Pons (tissue), 1 donor: ENCODE results near the gene FOXJ3.

Experiments used
- DNase-seq: peaks from one replicate; pipeline ENCODE4 v3.0.0-alpha.2; 2016; ENCODE audit warnings: low spot score

FOXJ3 gene

DNA sequence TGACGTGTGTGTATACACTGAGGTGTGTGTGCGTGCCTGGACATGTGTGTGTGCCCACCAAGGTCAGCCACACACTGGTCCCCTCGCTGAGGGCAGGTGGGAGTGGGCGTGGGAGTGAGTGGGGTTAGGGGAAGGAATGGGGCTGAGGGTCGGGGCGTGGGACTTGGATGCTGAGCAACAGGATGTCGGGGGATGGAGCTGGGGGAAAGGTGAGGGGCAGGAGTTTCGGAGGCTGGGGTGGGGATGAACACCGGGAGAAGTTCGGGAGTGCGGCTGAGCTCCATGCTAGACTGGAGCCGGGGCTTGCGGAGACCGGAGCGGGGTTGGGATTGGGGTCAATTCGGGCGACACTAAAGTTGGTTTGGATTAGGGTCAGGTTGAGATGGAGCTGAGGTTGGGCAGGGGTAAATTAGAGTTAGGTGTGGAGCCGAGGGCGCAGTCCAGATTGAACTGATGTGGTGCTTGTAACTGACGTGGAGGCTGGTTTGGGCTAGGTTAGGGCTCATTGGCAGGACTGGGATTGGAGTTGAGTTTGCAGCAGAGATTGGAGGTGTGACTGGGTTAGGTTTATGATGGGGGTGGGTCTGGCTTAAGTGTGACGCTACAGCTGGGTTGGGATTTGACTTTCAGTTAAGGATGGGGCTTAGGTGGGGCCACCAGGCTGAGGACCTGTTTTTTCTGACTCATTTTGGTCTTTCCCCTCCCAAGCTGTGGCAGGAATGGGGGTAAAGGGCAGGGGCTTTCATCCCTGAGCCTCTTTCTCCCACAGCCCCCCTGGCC lies 167.2 kb downstream of the FOXJ3 start:
- DNase-seq: no peak

DNA sequence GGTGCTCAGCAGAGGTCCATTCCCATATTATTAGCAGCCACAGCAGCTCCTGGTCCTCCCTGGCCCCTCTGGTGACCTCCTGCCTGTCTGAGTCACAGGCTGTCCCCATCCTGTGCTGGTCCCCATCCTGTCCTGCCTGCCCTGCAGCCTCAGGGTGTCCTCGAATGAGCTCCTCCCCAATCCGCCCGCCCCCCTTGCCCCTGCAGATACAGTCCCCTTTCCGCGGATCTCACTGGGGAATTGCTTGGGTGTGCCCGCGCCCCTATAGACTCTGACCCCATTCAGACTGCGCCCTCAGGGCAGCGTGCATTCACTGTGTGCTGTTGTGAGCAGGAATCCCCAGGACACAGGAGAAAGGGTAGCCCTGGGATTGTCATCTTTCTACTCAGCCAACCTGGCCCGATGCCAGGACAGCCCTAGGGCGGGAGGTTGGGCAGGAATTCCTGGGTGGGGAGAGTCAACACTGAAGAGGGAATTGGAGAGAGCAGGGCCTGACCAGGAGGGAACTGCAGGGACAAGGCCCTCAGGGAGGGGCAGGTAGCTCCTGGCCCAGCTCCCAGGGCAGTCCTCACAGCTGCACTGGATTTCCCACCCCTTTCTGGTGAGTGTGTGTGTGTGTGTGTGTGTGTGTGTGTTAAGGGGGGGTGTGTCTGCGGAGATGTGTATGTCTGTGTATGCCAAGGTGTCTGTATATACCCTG lies 169.4 kb downstream of the FOXJ3 start:
- DNase-seq: no peak

DNA sequence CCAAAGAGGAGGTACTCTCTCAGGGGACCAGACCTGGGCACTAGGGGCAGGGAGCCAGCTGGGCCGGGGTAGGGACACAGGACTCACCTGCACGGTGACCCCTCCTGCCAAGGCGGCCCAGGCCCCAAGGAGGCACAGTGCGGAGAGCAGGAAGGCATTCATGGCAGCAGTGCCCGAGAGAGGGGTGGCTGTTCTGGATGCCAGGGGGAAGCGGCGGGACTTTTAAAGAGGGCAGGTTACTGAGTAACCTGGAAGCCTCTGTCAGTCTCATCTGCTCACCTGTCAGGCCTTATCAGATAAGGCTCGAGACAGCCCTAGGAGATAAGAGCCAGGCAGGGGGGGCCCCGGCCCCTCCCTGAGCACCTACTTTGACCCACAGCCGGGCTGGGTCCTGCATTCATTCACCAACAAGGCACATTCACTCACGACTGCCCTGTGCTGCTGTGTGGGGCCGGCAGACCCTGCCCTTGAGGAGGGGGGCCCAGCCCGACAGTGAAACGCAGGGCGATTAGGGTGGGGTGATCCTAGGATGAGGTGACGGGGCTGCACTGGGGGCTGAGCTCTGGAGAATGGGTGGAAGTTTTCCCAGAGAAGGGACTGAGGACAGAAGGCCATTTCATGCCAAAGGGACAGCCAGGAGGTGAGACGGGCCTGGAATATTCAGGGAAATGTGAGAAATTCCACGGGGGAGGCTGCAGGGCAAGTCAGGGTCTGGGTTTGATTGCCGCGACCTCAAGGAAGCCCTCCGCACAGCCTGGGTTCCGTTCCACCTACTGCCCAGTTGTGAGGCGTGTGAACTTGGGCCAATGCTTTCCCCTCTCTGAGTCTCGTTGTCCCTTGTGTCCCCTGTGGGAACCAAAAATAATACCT lies 170.2 kb downstream of the FOXJ3 start, which contains the start of gene GUCA2A:
Gene GUCA2A, minus strand, starts transcription at position 195 of the 870 bp plus-strand sequence. Its CDS starts 33 bp downstream, at position 162.
- no peak for DNase-seq

DNA sequence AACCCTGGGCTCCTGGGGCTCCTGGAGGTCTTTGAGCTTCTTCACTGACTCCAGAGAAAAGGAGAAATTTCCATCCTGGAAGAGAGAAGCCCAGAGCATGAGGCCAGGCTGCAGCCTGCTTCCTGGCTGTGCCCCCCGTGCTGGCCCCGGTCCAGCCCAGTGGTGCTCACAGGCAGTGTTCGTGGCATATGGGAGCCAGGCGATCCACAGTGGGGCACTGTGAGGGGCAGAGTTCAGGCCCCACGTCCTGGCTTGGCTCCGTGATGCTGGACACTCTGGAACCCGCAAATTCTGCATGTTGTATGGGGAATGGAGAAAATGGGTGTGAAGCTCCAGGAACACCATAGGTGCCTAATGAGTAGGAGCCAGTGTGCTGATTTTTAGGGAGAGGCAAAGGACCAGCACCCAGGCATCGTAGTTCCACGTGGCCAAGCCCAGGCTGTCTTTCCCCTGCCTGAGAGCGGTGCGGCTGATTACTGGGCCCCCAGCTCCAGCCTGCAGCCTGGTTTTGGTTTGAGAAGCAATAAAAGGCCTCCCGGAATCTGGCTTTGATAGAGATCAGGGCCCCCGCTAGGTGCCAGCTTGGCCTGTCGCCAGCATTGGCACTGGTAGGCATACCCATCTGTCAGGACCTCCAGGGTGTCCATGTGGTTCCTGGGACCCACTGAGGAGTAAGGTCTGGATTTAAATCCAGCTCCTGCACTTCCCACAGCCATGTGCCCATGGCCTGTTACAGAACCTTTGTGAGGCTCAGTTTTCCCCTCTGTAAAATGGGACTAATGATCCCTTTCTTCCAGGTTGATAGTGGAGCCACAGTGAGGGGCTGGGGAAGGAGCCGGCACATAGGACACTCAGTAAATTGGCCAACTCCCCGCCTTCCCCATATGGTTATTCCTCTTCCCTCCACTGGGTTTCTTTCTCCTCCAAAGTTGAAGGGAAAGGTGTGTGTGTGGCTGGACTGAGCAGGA lies 171.2 kb downstream of the FOXJ3 start:
- no peak for DNase-seq

DNA sequence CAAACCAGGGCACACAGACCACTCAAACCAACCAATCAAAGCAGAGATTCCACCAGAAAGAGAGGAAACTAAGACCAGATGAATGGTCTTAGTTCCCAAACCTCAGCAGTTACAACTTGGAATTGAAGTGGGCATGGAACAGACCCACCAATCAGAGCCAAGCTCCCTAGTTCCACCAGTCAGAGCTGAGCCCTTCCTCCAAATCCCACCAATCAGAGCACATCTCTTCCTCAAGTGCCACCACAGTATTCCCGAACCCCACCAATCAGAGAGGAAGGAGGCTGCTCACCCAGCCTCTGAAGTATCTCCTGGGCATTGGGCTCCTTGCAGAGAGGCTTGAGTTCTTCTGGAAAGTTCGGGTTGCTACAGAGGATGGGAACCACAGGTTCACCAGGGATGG lies 171.9 kb downstream of the FOXJ3 start:
- DNase-seq: no peak

DNA sequence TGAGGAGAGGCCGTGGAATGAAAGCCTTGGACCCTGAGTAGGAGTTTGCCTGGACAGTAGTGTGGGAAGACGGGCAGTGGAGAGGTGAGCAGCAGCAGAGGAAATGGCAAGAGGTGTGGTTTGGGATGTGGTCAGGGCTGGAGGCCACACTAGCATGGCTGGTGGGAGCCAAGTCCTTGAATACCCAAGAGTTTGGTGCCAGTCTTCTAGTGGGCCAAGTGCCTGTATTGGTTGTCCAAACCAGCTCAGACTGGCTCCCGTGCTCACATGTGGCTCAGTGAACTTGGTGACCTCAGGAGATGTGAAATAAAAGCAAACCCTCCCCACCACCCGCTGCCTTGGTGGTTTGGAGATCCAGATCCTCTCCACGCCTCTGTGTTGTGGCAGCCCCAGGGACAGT lies 172.9 kb downstream of the FOXJ3 start:
- DNase-seq: no peak

DNA sequence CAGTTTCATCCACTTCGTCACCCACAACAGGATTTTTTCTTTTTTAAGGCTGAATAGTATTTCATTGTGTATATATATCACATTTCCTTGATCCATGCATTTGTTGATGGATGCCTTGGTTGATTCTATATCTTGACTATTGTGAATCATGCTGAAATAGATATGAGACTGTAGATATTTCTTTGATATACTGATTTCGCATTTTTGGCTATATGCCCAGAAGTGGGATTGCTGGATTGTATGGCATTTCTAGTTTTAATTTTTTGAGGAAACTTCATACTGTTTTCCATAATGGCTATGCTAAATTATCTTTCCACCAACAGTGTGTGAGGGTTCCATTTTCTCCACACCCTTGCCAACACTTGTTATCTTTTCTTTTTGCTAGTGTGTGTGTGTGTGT lies 176.8 kb downstream of the FOXJ3 start:
- DNase-seq: no peak

DNA sequence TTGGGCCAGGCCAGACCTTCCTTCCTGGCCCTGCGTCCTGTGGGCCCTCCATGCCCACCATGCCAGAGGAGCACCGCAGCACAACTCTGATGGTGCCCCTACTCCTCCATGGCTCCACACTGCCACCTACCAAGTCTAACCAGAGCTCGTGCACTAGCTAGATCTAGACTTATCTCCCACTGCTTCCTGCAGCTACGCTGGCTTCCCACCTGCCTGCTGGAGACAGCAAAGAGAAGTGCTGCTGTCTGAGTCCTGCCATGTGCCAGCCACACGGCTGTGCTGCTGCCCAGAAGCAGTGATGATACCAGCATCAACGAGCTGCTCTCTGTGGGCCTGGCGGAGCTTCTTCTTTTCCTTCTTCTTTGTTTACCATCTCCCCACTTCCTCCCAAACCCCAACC lies 177.4 kb downstream of the FOXJ3 start:
- no peak for DNase-seq

DNA sequence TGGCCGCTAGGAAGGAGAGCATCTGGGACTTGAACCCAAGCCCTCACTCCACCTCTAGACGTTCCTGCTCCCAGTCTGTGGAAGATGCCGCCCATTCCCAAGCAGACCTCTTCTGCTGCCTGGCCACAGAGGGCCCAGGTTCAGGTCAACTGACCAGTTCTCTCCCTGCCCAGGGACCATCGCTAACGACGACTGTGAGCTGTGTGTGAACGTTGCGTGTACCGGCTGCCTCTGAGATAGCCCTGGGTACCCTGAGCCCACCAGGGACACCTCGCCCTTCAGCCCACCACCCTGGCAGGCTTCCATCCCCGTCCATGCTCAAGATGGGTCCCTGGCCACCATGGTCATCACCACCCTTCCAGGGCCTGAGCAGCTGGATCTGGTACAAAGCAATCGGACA lies 179.7 kb downstream of the FOXJ3 start:
- no peak for DNase-seq

DNA sequence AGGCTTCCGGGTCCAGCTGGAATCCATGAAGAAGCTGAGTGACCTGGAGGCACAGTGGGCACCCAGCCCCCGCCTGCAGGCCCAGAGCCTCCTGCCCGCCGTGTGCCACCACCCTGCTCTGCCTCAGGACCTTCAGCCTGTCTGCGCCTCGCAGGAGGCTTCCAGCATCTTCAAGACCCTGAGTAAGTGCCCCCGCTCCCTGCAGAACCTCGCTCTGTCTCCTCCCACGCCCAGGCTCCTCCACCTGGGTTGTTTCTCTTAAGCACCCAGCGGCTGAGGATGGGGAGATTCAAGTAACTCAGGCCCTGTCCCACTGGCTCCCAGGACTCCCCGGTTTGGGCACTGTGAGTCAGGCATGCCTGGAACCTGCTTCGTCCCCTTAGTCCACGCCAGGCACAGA lies 180.3 kb downstream of the FOXJ3 start:
- no peak for DNase-seq

DNA sequence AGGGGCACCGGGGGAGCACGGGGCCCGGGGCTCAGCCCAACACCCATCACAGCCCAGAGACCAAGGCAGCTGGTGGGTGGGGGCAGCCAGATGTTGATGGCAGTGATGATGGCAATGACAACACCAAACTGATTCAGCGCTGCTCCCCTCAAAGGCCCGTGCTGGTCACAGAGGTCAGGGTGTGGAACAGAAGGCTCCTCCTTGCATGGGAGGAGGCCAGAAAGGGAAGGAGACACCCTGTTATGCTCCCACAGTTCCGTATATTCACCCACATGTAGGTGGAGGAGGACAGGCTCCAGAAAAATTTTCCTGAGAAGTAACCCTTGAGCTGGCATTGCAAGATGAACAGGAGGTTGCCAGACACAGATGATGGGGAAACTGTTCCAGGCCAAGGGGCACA lies 181.4 kb downstream of the FOXJ3 start:
- no peak for DNase-seq

DNA sequence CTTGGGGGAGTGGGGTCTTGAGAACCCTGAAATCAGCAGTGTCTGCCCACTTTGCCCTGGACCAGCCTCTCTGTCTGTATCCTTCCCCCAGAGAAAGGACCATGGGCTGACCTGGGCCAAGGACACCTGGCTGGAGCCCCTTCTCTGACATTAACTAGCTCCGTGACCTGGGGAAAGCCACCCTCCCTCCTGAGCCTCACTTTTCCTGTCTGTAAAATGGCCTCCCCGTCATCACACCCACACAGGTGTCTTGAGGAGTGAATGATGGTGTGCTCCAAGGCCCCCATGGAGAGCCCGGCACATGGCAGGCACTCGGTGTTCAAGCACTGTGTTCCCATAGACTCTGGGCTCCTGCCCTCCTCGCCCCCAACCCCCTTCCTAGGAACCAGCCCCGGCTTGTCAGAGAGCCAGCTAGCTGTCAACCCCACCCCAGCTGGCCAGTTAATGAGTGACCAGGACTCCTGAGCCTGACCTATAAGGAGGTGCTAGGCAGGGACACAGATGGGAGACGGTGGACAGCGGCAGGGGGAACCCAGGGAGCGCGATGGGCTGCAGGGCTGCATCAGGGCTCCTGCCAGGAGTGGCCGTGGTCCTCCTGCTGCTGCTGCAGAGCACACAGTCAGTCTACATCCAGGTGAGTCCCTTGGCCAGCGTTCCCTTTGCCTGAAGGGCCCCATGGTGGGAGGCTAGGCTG lies 182.0 kb downstream of the FOXJ3 start, which contains the start of gene GUCA2B:
Gene GUCA2B, plus strand, starts transcription at position 504 of the 694 bp plus-strand sequence. Its CDS starts 41 bp downstream, at position 545.
- no peak for DNase-seq

DNA sequence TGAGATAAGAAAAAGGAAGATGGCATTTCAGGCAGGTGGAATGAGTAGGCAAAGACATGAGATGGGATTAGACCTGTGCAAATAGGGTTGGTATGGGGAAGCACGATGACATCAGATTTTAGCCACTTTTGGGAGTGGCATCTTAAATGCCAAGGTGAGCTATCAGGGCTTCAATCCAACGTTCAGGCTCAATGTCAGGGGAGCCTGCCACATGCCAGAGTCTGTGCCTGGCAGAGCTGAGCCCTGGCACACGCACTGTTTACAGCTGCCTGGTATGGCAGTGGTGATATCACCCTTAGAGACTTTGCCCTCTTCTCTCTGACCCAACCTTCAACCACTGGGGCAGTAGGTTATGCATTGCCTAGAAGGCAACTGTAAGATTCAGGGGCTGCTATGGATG lies 182.9 kb downstream of the FOXJ3 start:
- no peak for DNase-seq

DNA sequence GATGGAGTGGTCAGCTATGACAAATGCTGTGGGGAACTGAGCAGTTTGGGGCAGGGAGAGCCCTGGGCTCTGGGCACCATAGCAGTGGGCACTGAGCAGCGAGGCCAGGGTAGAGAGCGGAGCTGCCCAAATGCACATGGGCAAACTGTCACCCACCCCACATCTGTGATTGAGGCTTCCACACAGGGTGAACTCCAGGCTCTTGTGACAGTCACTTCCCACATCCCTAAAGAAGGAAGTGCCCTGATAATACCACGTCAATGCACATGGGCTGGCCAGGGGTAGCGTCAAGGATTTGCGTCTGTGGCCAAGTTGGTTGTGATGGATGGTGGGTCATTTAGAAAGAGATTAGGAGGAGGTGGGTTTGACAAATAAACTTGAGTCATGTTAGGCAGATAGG lies 184.4 kb downstream of the FOXJ3 start:
- DNase-seq: no peak

DNA sequence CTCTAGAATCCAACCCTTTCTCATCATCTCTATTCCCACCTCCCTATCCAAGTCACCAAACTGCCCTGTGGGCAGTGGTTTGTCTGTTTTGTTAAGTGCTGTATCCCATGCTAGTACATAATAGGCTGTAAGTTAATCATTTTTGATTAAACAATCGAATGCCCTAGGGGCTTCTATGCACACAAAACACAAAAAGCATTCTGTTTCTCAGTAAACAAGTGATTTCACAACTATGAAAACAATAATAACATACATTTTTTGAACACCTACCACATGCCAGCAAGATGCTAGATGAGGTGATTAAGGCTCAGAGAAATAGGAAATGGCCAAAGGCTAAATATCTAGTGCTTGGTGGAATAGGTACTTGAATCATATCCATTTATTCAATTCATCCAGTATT lies 186.9 kb downstream of the FOXJ3 start:
- no peak for DNase-seq

DNA sequence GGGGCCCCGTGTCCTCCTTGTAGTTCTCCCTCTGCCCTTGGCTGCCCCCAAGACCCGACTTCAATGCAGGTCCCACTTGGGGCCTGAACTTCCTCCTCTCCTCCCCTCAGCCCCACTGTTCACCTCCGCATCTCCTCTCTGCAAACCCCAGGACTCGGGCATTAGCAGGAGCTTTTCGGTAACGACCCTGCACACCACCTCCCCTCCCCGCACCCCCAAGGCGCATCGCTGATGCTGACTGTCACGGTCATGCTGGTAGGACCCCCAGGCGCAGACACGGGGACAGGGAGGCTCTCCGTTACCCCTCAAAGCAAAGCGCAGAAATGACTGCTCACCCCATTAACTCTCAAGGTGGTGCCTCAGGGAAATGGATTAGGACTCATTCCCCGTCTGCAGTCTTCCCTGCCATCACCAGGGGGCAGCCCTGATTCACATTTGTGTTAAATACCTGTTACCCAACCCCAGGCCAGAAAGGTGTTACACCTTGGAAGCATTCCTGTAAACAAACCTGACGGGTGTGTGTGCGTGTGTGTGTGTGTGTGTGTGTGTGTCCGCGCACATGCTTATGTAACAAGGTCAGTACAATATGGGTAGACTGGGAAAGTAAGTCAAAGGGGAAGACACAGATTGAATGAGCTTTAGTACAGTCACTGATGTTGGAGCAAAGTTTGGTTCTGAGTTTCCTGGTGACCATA lies 188.3 kb downstream of the FOXJ3 start:
- DNase-seq: peak; percentile 58

DNA sequence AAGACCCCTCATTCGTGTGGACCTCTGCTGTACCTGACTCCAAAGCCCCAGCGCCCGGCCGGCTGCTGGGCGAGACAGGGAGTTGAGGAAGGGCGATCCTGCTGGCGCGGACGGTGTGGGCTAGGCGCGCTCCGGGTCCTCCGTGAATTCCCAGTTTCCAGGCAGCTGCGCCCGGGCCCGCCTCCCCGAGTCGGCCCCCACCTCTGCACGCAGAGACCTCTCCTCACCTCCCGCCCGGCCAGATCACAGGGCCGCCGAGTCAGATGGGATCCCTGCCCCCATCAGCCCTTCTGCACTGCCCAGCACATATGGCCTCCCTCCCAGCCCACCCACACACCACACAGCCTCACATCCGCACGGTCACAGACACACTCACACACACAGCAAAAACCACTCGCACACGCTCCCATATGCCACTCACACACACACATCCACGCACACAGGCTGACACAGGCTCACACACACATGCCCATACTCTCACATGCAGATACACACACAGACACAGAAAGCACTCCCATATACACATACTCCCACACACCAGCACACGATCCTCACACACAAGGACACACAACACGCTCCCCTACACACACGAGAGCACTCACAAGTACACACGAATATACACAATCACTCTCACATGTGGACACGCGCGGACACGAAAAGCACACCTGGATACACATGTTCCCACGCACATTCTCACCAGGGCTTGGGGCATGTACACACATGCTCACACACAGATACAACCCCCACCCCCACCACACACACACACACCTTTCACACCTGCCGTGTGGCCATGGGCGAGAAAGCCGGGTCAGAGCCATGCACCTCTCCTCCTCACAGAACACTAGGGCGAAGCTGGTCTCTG lies 189.0 kb downstream of the FOXJ3 start:
- no peak for DNase-seq

DNA sequence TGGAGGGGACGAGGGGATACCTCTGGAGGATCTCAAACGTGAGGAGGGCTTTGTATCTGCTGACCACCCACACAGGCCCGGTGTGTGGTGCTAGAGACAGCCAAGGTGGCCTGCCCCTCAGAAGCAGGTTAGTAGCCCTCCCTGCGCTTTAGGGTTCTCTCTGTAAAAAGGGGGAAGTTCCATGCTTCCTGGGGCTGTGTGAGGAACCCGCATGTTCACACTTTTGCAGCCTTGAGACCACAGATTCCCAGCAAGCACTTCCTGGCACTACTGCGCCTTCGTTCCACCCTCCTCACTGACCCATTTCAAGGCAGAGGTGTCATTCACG lies 189.7 kb downstream of the FOXJ3 start:
- DNase-seq: no peak

DNA sequence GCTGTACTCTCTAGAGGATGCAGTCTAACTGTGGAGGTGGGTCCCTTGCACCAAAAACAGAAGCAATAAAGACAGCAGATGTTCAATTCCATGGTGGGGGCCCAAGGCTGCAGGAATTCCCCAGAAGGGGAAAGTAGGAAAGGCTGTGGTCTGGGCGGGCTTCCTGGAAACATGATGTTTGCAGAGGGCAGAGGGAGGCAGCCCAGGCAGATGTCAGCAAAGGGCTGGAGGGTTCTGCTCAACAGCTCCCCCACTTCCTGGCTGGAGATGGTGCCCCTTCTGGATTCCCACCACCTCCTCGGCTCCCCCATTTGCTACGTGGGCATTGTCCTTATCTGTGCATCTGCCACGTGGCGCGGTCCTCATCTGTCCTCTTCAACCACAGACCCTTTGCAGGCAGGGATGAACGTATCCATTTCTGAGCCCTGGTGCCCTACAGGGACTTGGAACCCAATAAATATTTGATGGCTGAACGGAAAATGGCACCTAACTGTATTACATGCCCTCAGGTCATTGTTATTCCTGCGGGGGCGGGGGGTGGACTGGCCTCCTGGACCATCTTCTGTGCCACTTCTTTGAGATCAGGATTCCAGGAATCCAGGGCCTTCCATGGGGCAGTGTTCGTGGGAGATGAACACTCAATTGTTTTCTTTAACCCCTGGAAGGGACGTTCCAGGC lies 190.2 kb downstream of the FOXJ3 start:
- no peak for DNase-seq
